Glutamatergic neuron (in vitro differentiated cells): ENCODE measurements around the gene SLC26A4. TPM values are rescaled to one million over a fixed set of nuclear protein-coding genes. Genes with fewer than 3 reads are reported as not detected.

Experiments used
- DNase-seq: peaks from one replicate; pipeline ENCODE4 v3.0.0; 2022
- H3K27ac Mint-ChIP-seq: one replicate; pipeline ENCODE4 v1.8.0; 2020; ENCODE audit warnings: mild to moderate bottlenecking, mixed read lengths, inconsistent platforms; ENCODE audit not compliant: unreplicated experiment
- H3K27me3 Mint-ChIP-seq: one replicate; pipeline ENCODE4 v1.8.0; 2020; ENCODE audit warnings: mild to moderate bottlenecking, moderate library complexity, mixed read lengths, inconsistent platforms; ENCODE audit not compliant: unreplicated experiment
- H3K36me3 Mint-ChIP-seq: one replicate; pipeline ENCODE4 v1.8.0; 2020; ENCODE audit warnings: mild to moderate bottlenecking, mixed read lengths, inconsistent platforms; ENCODE audit not compliant: unreplicated experiment
- H3K4me1 Mint-ChIP-seq: one replicate; pipeline ENCODE4 v1.8.0; 2020; ENCODE audit warnings: mild to moderate bottlenecking, low read depth, mixed read lengths, inconsistent platforms; ENCODE audit not compliant: unreplicated experiment
- H3K4me3 Mint-ChIP-seq: one replicate; pipeline ENCODE4 v1.8.0; 2020; ENCODE audit warnings: mild to moderate bottlenecking, mixed read lengths, inconsistent platforms; ENCODE audit not compliant: unreplicated experiment
- H3K9me3 Mint-ChIP-seq: one replicate; pipeline ENCODE4 v1.8.0; 2020; ENCODE audit warnings: mild to moderate bottlenecking, moderate library complexity, mixed read lengths, inconsistent platforms; ENCODE audit not compliant: unreplicated experiment
- CTCF ChIP-seq: fragments of 200-600 bp; sonication (generic); IDR thresholded peaks from one replicate; pipeline ENCODE4 v1.5.0; 2021; ENCODE audit not compliant: partially characterized antibody, unreplicated experiment
- long read RNA-seq: library from polyadenylated mRNA; unstranded; transcript quantifications from one replicate; pipeline ENCODE4 v2.0.0, GENCODE V29; 2020; ENCODE audit not compliant: unreplicated experiment
- total RNA-seq: library from RNA; stranded (reverse); fragmentation: NEBNext Ultra II Directional; extraction: Animal tissue kit (Norgen Biotek cat#: 25700); gene quantifications from one replicate; pipeline ENCODE4 v1.2.1, GENCODE V29; 2021; ENCODE audit not compliant: unreplicated experiment

SLC26A4 gene
- 0.34 TPM for total RNA-seq
- long read RNA-seq, result 0 reads

DNA sequence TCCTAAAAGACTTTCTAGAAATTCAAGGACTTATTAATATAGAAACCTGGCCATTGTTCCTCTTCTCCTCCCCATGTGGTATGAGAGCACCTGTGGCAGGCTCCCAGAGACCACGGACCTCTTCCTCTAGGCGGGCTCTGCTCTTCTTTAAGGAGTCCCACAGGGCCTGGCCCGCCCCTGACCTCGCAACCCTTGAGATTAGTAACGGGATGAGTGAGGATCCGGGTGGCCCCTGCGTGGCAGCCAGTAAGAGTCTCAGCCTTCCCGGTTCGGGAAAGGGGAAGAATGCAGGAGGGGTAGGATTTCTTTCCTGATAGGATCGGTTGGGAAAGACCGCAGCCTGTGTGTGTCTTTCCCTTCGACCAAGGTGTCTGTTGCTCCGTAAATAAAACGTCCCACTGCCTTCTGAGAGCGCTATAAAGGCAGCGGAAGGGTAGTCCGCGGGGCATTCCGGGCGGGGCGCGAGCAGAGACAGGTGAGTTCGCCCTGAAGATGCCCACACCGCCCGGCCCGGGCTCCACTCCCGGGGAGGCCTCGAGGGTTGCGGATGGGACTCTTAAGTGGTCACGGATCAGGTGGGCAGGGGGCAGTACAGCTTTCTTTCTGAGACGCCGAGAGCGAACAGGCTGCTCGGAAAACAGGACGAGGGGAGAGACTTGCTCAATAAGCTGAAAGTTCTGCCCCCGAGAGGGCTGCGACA, at the start of gene SLC26A4:
SLC26A4 (plus strand) TSS at position 448 of the 700 bp plus-strand sequence. CDS start 814 bp downstream, outside the sequence.
- H3K9me3 Mint-ChIP-seq, result no peaks in the 10 kb centered on the region
- H3K4me1 Mint-ChIP-seq, result peaks cover 3% of the 10 kb centered on the region
- peak within 1 kb of the TSS; percentile 91 for H3K4me3 Mint-ChIP-seq
- no peak within 1 kb of the TSS for H3K27ac Mint-ChIP-seq
- H3K36me3 Mint-ChIP-seq, result no peaks in the 10 kb centered on the region
- TF ChIP-seq CTCF, result no peak
- peaks cover 21% of the 10 kb centered on the region for H3K27me3 Mint-ChIP-seq
- no peak for DNase-seq

GRCh38 chr7:107613439-107613838, 47.2 kb upstream of the SLC26A4 start:
- no peaks in the 10 kb centered on the region for H3K27me3 Mint-ChIP-seq
- H3K9me3 Mint-ChIP-seq, result peaks cover 2% of the 10 kb centered on the region
- H3K27ac Mint-ChIP-seq, result no peak overlapping the region
- no peak for TF ChIP-seq CTCF
- H3K36me3 Mint-ChIP-seq, result no peaks in the 10 kb centered on the region
- no peak for DNase-seq
- H3K4me3 Mint-ChIP-seq, result no peak overlapping the region
- no peaks in the 10 kb centered on the region for H3K4me1 Mint-ChIP-seq

GRCh38 chr7:107613948-107614347, 46.7 kb upstream of the SLC26A4 start:
- Mint-ChIP-seq H3K36me3 (no peaks in the 10 kb centered on the region), H3K27me3 (no peaks in the 10 kb centered on the region), H3K4me3 (no peak overlapping the region), H3K9me3 (peaks cover 2% of the 10 kb centered on the region), H3K4me1 (no peaks in the 10 kb centered on the region), H3K27ac (no peak overlapping the region)
- no peak for DNase-seq
- TF ChIP-seq CTCF, result no peak

DNA sequence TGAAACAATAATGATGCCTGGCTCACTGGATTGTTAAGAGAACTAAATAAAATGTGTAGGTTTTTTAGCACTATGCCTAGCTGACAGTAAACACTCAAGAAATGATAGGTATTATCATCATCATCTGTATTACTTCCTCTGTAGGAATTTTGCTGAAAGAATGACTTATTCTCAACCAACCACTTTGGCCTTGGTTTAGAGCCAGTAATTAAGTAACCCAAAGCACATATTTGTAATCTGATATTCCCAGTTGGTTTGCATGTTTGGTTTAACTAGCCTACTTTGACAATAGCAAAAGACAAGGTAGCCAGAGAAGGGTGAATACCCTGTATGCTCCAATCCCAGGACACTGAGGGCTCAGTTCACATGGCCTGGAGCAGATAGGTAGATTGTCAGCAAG, 46.2 kb upstream of the SLC26A4 start:
- H3K27ac Mint-ChIP-seq, result no peak overlapping the region
- TF ChIP-seq CTCF, result no peak
- no peaks in the 10 kb centered on the region for H3K4me1 Mint-ChIP-seq
- no peak for DNase-seq
- H3K36me3 Mint-ChIP-seq, result no peaks in the 10 kb centered on the region
- H3K27me3 Mint-ChIP-seq, result no peaks in the 10 kb centered on the region
- peaks cover 2% of the 10 kb centered on the region for H3K9me3 Mint-ChIP-seq
- H3K4me3 Mint-ChIP-seq, result no peak overlapping the region

GRCh38 chr7:107615910-107616680, 44.5 kb upstream of the SLC26A4 start:
- Mint-ChIP-seq H3K36me3 (no peaks in the 10 kb centered on the region), H3K9me3 (peaks cover 2% of the 10 kb centered on the region), H3K27ac (no peak overlapping the region), H3K4me3 (no peak overlapping the region), H3K4me1 (no peaks in the 10 kb centered on the region), H3K27me3 (no peaks in the 10 kb centered on the region)
- no peak for TF ChIP-seq CTCF
- no peak for DNase-seq
